IMR-90 (cell line): ENCODE measurements around the gene CAPN10. TPM values are rescaled to one million over a fixed set of nuclear protein-coding genes. Genes with fewer than 3 reads are reported as not detected.

ENCODE experiments used
- ATAC-seq: fragments of 200-7000 bp; cut with Tn5 transposase; 2 replicates; pipeline ENCODE4 v1.9.1; 2020; ENCODE audit warnings: low read depth, mild to moderate bottlenecking, moderate library complexity
- BruUV-seq: library from RNA; stranded (reverse); fragments of 400-500 nt; replicated peaks from 2 replicates; lab custom pipeline; 2021; lab: Mats Ljungman, UMichigan
- CTCF ChIA-PET: fragments of 300-600 bp; formaldehyde crosslinking; extraction: SDS; loops from one replicate; lab custom pipeline; 2021; ENCODE audit warnings: antibody characterized with exemption; lab: Yijun Ruan, JAX
- POLR2A ChIA-PET: fragments of 300-600 bp; sonication (Branson Sonifier 250); formaldehyde crosslinking; loops from one replicate; lab custom pipeline; 2022; ENCODE audit warnings: antibody characterized with exemption; ENCODE audit not compliant: unreplicated experiment; lab: Charles Lee
- DNase-seq: peaks from one replicate; pipeline ENCODE4 v3.0.0; 2013
- H2AFZ ChIP-seq: replicated peaks from 2 replicates; pipeline ENCODE3; 2013; ENCODE audit warnings: low read length, mild to moderate bottlenecking; ENCODE audit not compliant: poor library complexity
- H2AK5ac ChIP-seq: 2 replicates; pipeline ENCODE4 v1.6.1; 2013; ENCODE audit warnings: low read depth, low read length, inconsistent platforms
- H2AK9ac ChIP-seq: replicated peaks from 2 replicates; pipeline ENCODE3; 2013; ENCODE audit warnings: mild to moderate bottlenecking, low read depth, low read length, moderate library complexity; ENCODE audit not compliant: poor library complexity
- H2BK120ac ChIP-seq: 2 replicates; pipeline ENCODE4 v1.6.1; 2013; ENCODE audit warnings: low read depth, low read length, inconsistent platforms
- H2BK15ac ChIP-seq: 3 replicates; pipeline ENCODE4 v1.6.1; 2013; ENCODE audit warnings: low read depth, low read length, inconsistent platforms
- H2BK20ac ChIP-seq: 2 replicates; pipeline ENCODE4 v1.6.1; 2013; ENCODE audit warnings: low read depth, mild to moderate bottlenecking, inconsistent platforms, low read length, moderate library complexity
- H2BK5ac ChIP-seq: 2 replicates; pipeline ENCODE4 v1.6.1; 2013; ENCODE audit warnings: mild to moderate bottlenecking, low read depth, low read length, inconsistent platforms; ENCODE audit not compliant: poor library complexity, severe bottlenecking
- H3K14ac ChIP-seq: replicated peaks from 2 replicates; pipeline ENCODE4 v1.6.1; 2013; ENCODE audit warnings: low read depth, low read length, inconsistent platforms
- H3K18ac ChIP-seq: 2 replicates; pipeline ENCODE4 v1.6.1; 2013; ENCODE audit warnings: low read depth, low read length, control low read depth
- H3K23ac ChIP-seq: 2 replicates; pipeline ENCODE4 v1.6.1; 2013; ENCODE audit warnings: low read depth, low read length, inconsistent platforms
- H3K27ac ChIP-seq: 2 replicates; pipeline ENCODE4 v1.5.1; 2013; ENCODE audit warnings: mild to moderate bottlenecking, control low read depth, low read length; ENCODE audit not compliant: insufficient read depth
- H3K27me3 ChIP-seq: 2 replicates; pipeline ENCODE4 v1.6.1; 2013; ENCODE audit warnings: low read length; ENCODE audit not compliant: control insufficient read depth, insufficient read depth
- H3K36me3 ChIP-seq: 2 replicates; pipeline ENCODE4 v1.6.1; 2013; ENCODE audit warnings: low read length, mixed read lengths; ENCODE audit not compliant: control insufficient read depth, insufficient read depth
- H3K4ac ChIP-seq: 2 replicates; pipeline ENCODE4 v1.6.1; 2013; ENCODE audit warnings: low read depth, low read length, inconsistent platforms
- H3K4me1 ChIP-seq: 2 replicates; pipeline ENCODE4 v1.6.1; 2013; ENCODE audit warnings: low read length, mixed read lengths; ENCODE audit not compliant: control insufficient read depth, insufficient read depth
- H3K4me2 ChIP-seq: 2 replicates; pipeline ENCODE4 v1.6.1; 2013; ENCODE audit warnings: low read depth, mild to moderate bottlenecking, control low read depth, low read length, moderate library complexity
- H3K4me3 ChIP-seq: 2 replicates; pipeline ENCODE4 v1.5.1; 2013; ENCODE audit warnings: low read depth, mild to moderate bottlenecking, control low read depth, low read length, moderate library complexity; ENCODE audit not compliant: insufficient read depth
- H3K56ac ChIP-seq: 2 replicates; pipeline ENCODE4 v1.6.1; 2013; ENCODE audit warnings: low read length, inconsistent platforms; ENCODE audit not compliant: insufficient read depth; ENCODE audit errors: extremely low read depth
- H3K79me1 ChIP-seq, 2 experiments: 2 replicates each; pipeline ENCODE4 v1.6.1; 2013; ENCODE audit warnings: low read length in 2 of 2, inconsistent platforms in 1 of 2, low read depth in 1 of 2
- H3K9ac ChIP-seq: 2 replicates; pipeline ENCODE4 v1.6.1; 2013; ENCODE audit warnings: low read depth, low read length, control low read depth
- H3K9me1 ChIP-seq: 2 replicates; pipeline ENCODE4 v1.6.1; 2013; ENCODE audit warnings: low read length, inconsistent platforms; ENCODE audit not compliant: insufficient read depth
- H3K9me3 ChIP-seq: 2 replicates; pipeline ENCODE4 v1.6.1; 2013; ENCODE audit warnings: low read length; ENCODE audit not compliant: control insufficient read depth, insufficient read depth
- H4K20me1 ChIP-seq: 2 replicates; pipeline ENCODE4 v1.6.1; 2013; ENCODE audit warnings: low read length, inconsistent platforms; ENCODE audit not compliant: insufficient read depth
- H4K5ac ChIP-seq: 2 replicates; pipeline ENCODE4 v1.6.1; 2013; ENCODE audit warnings: mild to moderate bottlenecking, low read depth, low read length, control low read depth
- H4K8ac ChIP-seq, 2 experiments: 2 replicates each; pipeline ENCODE4 v1.6.1; 2013; ENCODE audit warnings: low read depth in 2 of 2, low read length in 2 of 2, control low read depth in 1 of 2, inconsistent platforms in 1 of 2
- H4K91ac ChIP-seq: 2 replicates; pipeline ENCODE4 v1.6.1; 2013; ENCODE audit warnings: low read depth, low read length, inconsistent platforms; ENCODE audit not compliant: insufficient read depth
- BHLHE40 ChIP-seq: fragments of 150-350 bp; IDR thresholded peaks from 2 replicates; pipeline ENCODE4 v1.6.1; 2016; ENCODE audit warnings: mild to moderate bottlenecking, low read depth, low read length
- CHD1 ChIP-seq: IDR thresholded peaks from 2 replicates; pipeline ENCODE4 v1.6.1; 2012; ENCODE audit warnings: low read depth, low read length, improper control_type of control experiment
- FOS ChIP-seq: fragments of 150-350 bp; IDR thresholded peaks from 2 replicates; pipeline ENCODE4 v1.6.1; 2016; ENCODE audit warnings: low read depth, low read length
- MAZ ChIP-seq: IDR thresholded peaks from 2 replicates; pipeline ENCODE4 v1.6.1; 2012; ENCODE audit warnings: low read depth, mild to moderate bottlenecking, low read length, improper control_type of control experiment, moderate library complexity, borderline replicate concordance
- MXI1 ChIP-seq: IDR thresholded peaks from 2 replicates; pipeline ENCODE4 v1.6.1; 2012; ENCODE audit warnings: low read depth, mild to moderate bottlenecking, low read length, moderate library complexity, borderline replicate concordance
- NFE2L2 ChIP-seq: fragments of 150-350 bp; IDR thresholded peaks from 2 replicates; pipeline ENCODE4 v1.6.1; 2016; ENCODE audit warnings: low read depth, mild to moderate bottlenecking, low read length
- POLR2A ChIP-seq: IDR thresholded peaks from 2 replicates; pipeline ENCODE4 v1.6.1; 2012; ENCODE audit warnings: mild to moderate bottlenecking, low read depth, low read length
- RAD21 ChIP-seq: IDR thresholded peaks from 2 replicates; pipeline ENCODE4 v1.6.1; 2012; ENCODE audit warnings: low read length, improper control_type of control experiment
- RCOR1 ChIP-seq: IDR thresholded peaks from 2 replicates; pipeline ENCODE4 v1.6.1; 2012; ENCODE audit warnings: mild to moderate bottlenecking, low read length, improper control_type of control experiment; ENCODE audit not compliant: insufficient replicate concordance
- WGBS, 2 experiments: methylation state at CpG; one replicate each; pipeline versions ENCODE4 v1.1.5 to v1.1.7; 2013; ENCODE audit warnings: missing lambda C conversion rate in 2 of 2; ENCODE audit not compliant: insufficient read length in 1 of 2; ENCODE audit errors: extremely low coverage in 2 of 2; 5-methylcytosine and 5-hydroxymethylcytosine counted together
- dilution Hi-C: fragments of 300-500 bp; cut with HindIII; formaldehyde crosslinking; loops from one replicate; pipeline ENCODE4 v1.14.3; 2018; ENCODE audit warnings: low sequenced_read_pairs; ENCODE audit not compliant: unreplicated experiment
- in situ Hi-C: fragments of 300-500 bp; cut with MboI; formaldehyde crosslinking; loops from 3 replicates; pipeline ENCODE4 v1.14.3; 2019; ENCODE audit warnings: low sequenced_read_pairs, inconsistent platforms, mixed read lengths
- intact Hi-C: fragments of 100-400 bp; cut with micrococcal nuclease; formaldehyde crosslinking; loops from 2 replicates; pipeline ENCODE4 v1.10.0; 2022
- polyA plus RNA-seq, 3 experiments: library from polyadenylated mRNA; depleted of rRNA; stranded (reverse); fragments of >200 nt; gene quantifications; 2 replicates each; pipeline ENCODE4 v1.2.3, GENCODE V29; 2012; ENCODE audit warnings: low replicate concordance in 1 of 3
- total RNA-seq: library from RNA; depleted of rRNA; stranded (reverse); fragments of >200 nt; gene quantifications from 2 replicates; pipeline ENCODE4 v1.2.3, GENCODE V29; 2012
- TF ChIP-seq, protein P1 (sequence below): conservative IDR thresholded peaks from 2 replicates; pipeline ENCODE4 v1.5.1; 2012; ENCODE audit warnings: mild to moderate bottlenecking, low read depth, low read length, improper control_type of control experiment
- TF ChIP-seq, protein P2 (sequence below): fragments of 150-350 bp; IDR thresholded peaks from 2 replicates; pipeline ENCODE4 v1.6.1; 2016; ENCODE audit warnings: low read depth, mild to moderate bottlenecking, low read length, moderate library complexity, borderline replicate concordance
- TF ChIP-seq, protein P3 (sequence below): fragments of 150-350 bp; IDR thresholded peaks from 2 replicates; pipeline ENCODE4 v1.6.1; 2017; ENCODE audit warnings: mild to moderate bottlenecking, antibody characterized with exemption, low read length, low read depth

Gene CAPN10
- total and polyA plus RNA-seq, 2 of the 4 experiments (the other 2 are of a cell fraction): 6.3 to 20.9 TPM

DNA sequence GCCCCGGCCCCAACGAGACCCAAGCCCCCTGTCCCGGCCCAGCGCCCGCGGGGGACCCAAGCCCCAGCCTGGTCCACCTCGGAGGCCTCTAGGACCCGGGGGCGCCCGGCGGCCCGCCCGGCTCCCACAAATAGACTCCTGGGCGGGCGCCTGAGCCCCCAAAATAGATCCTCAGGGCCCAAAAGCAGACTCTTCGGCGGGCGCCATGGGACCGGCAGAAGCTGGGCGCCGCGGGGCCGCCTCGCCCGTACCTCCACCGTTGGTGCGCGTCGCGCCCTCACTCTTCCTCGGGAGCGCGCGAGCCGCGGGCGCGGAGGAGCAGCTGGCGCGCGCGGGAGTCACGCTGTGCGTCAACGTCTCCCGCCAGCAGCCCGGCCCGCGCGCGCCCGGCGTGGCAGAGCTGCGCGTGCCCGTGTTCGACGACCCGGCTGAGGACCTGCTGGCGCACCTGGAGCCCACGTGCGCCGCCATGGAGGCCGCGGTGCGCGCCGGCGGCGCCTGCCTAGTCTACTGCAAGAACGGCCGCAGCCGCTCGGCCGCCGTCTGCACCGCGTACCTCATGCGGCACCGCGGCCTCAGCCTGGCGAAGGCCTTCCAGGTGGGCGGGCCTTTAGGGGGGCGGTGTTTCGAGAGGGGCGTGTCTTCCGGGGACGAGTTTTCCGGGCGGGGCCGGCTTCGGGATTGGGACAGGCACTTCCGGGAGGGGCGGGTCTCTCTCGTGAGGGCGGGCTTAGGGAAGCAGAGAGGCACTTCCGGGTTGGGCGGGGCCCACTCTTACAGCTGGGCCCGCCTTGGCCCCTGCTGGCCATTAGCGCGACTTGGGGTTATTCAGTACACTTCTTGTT is 25.8 kb upstream of the CAPN10 start:
- peak overlapping the region; percentile 96 for H2BK5ac ChIP-seq
- 2% methylated on average over 13 of the region's 101 CpGs; no CpG with 5 or more reads in 1 of the 2 experiments for WGBS, 2 experiments
- H2AFZ ChIP-seq: peak overlapping the region; percentile 90

More for the DNA sequence above, 25.8 kb upstream of the CAPN10 start:
- no peak overlapping the region for H3K23ac ChIP-seq
- H3K4me1 ChIP-seq: peaks cover 16% of the 10 kb centered on the region
- H2BK20ac ChIP-seq: no peak overlapping the region
- peak overlapping the region; percentile 82; the same call in 1 of the 2 replicates for H2BK120ac ChIP-seq
- no peak overlapping the region; the same call in 1 of the 2 replicates for H3K18ac ChIP-seq
- H3K9me1 ChIP-seq: peaks cover 31% of the 10 kb centered on the region
- peak overlapping the region; percentile 52 to 68; a peak in 2 of 4 replicates for H4K8ac ChIP-seq
- H2BK15ac ChIP-seq: no peak overlapping the region
- peak overlapping the region; percentile 69 for H4K91ac ChIP-seq
- peaks cover 26% of the 10 kb centered on the region for H4K20me1 ChIP-seq
- no peaks in the 10 kb centered on the region for H3K27me3 ChIP-seq
- H3K9ac ChIP-seq: peak overlapping the region; percentile 72
- dilution Hi-C loops (no loop called here), intact Hi-C loops (loop anchor here (10.0 kb wide), 1 partner anchor 434 kb away; the partner anchor contains the start of gene SNED1), in situ Hi-C loops (no loop called here)
- DNase-seq (peak; percentile 97), ATAC-seq (peak; percentile 79)
- no peak overlapping the region for H3K14ac ChIP-seq
- H2AK9ac ChIP-seq: peak overlapping the region; percentile 98
- H3K36me3 ChIP-seq: peaks cover 1% of the 10 kb centered on the region; the same call in 1 of the 2 replicates
- CTCF ChIA-PET: no interaction called here
- H3K27ac ChIP-seq: peak overlapping the region; percentile 84
- no TSS peak for BruUV-seq
- peak overlapping the region; percentile 73 for H3K4me3 ChIP-seq
- no peak overlapping the region for H2AK5ac ChIP-seq
- H3K4me2 ChIP-seq: peak overlapping the region; percentile 93
- H3K79me1 ChIP-seq: peaks cover 27 to 61% of the 10 kb centered on the region in 2 experiments
- POLR2A ChIA-PET: no interaction called here
- H3K9me3 ChIP-seq: no peaks in the 10 kb centered on the region
- peak overlapping the region; percentile 55 for H3K4ac ChIP-seq
- peak overlapping the region; percentile 87; the same call in 1 of the 2 replicates for H3K56ac ChIP-seq
- TF ChIP-seq, protein P1, sequence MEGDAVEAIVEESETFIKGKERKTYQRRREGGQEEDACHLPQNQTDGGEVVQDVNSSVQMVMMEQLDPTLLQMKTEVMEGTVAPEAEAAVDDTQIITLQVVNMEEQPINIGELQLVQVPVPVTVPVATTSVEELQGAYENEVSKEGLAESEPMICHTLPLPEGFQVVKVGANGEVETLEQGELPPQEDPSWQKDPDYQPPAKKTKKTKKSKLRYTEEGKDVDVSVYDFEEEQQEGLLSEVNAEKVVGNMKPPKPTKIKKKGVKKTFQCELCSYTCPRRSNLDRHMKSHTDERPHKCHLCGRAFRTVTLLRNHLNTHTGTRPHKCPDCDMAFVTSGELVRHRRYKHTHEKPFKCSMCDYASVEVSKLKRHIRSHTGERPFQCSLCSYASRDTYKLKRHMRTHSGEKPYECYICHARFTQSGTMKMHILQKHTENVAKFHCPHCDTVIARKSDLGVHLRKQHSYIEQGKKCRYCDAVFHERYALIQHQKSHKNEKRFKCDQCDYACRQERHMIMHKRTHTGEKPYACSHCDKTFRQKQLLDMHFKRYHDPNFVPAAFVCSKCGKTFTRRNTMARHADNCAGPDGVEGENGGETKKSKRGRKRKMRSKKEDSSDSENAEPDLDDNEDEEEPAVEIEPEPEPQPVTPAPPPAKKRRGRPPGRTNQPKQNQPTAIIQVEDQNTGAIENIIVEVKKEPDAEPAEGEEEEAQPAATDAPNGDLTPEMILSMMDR: peak; percentile 30; the same call in 1 of the 2 replicates
- TF ChIP-seq, protein P2, sequence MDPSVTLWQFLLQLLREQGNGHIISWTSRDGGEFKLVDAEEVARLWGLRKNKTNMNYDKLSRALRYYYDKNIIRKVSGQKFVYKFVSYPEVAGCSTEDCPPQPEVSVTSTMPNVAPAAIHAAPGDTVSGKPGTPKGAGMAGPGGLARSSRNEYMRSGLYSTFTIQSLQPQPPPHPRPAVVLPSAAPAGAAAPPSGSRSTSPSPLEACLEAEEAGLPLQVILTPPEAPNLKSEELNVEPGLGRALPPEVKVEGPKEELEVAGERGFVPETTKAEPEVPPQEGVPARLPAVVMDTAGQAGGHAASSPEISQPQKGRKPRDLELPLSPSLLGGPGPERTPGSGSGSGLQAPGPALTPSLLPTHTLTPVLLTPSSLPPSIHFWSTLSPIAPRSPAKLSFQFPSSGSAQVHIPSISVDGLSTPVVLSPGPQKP: no peak
- TF ChIP-seq MAZ: peak; percentile 97; the same call in 1 of the 2 replicates
- peak; percentile 76 for TF ChIP-seq POLR2A
- TF ChIP-seq FOS: no peak
- TF ChIP-seq, protein P3, sequence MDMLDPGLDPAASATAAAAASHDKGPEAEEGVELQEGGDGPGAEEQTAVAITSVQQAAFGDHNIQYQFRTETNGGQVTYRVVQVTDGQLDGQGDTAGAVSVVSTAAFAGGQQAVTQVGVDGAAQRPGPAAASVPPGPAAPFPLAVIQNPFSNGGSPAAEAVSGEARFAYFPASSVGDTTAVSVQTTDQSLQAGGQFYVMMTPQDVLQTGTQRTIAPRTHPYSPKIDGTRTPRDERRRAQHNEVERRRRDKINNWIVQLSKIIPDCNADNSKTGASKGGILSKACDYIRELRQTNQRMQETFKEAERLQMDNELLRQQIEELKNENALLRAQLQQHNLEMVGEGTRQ: peak; percentile 37; the same call in 1 of the 2 replicates
- TF ChIP-seq RAD21: no peak
- TF ChIP-seq BHLHE40: no peak; the same call in 1 of the 2 replicates
- TF ChIP-seq RCOR1: no peak
- no peak for TF ChIP-seq CHD1
- TF ChIP-seq MXI1: peak; percentile 83; the same call in 1 of the 2 replicates
- TF ChIP-seq NFE2L2: no peak
- no peak overlapping the region for H4K5ac ChIP-seq
